Activated T-helper 17 cell treated with anti-CD3 and anti-CD28 coated beads, Interleukin-2, amount 50 U/mL, for 72 hours (primary cell): ENCODE measurements around the gene FOXRED2. TPM values are rescaled to one million over a fixed set of nuclear protein-coding genes. Genes with fewer than 3 reads are reported as not detected.
A peak's percentile ranks its signal among the peaks of the same experiment; 100 is the strongest.

Source experiments
- ATAC-seq: fragments of 150-1000 bp; cut with Tn5 transposase; replicated peaks from 2 replicates; pipeline ENCODE4 v1.10.0; 2021; ENCODE audit warnings: mild to moderate bottlenecking, moderate library complexity
- H3K27ac Mint-ChIP-seq: one replicate; pipeline ENCODE4 v1.8.0; 2022; ENCODE audit warnings: mixed read lengths
- H3K27me3 Mint-ChIP-seq: one replicate; pipeline ENCODE4 v1.8.0; 2022; ENCODE audit warnings: mixed read lengths
- H3K36me3 Mint-ChIP-seq: one replicate; pipeline ENCODE4 v1.8.0; 2022; ENCODE audit warnings: low read depth, mild to moderate bottlenecking, mixed read lengths
- H3K4me1 Mint-ChIP-seq: one replicate; pipeline ENCODE4 v1.8.0; 2022; ENCODE audit warnings: mixed read lengths
- H3K4me3 Mint-ChIP-seq: one replicate; pipeline ENCODE4 v1.8.0; 2022; ENCODE audit warnings: mild to moderate bottlenecking, mixed read lengths
- H3K9me3 Mint-ChIP-seq: one replicate; pipeline ENCODE4 v1.8.0; 2022; ENCODE audit warnings: mixed read lengths
- total RNA-seq, 2 donors: library from RNA; stranded (reverse); gene quantifications; one replicate each; pipeline ENCODE4 v1.2.3, GENCODE V29; 2022

The FOXRED2 gene
- total RNA-seq, 2 donors from 2014 or later, result 12.3 to 18.0 TPM

DNA sequence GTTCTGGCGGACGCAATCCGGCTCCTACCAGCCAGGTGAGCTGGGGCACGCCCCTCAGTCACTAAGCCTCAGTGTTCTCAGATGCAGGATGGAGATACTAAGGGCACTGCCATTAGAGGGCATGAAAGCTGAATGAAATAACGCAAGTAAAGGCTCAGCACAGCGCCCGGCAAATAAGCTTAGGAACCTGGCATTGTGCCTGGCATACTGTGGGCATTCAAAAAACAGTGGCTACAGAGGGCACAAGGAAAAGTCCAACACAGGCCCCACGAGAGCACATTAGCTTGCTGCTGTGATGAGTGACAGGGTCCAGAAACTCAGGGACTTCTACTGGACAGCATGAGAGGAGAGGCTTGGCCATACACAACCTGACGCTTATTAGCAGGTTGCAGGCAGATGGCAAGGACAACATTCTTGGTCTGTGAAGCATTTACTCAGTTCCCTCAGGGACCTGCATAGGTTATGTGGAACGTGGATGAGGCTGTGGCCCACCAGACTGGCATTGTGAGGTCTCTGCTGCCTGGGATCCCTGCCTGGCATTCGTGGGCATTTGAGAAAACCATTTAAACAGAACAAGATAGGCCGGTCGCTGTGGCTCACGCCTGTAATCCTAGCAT is 37.6 kb downstream of the FOXRED2 start:
- Mint-ChIP-seq H3K9me3 (no peaks in the 10 kb centered on the region), H3K27ac (no peak overlapping the region), H3K4me3 (no peak overlapping the region), H3K4me1 (peaks cover 4% of the 10 kb centered on the region), H3K27me3 (no peaks in the 10 kb centered on the region), H3K36me3 (peaks cover 50% of the 10 kb centered on the region)
- ATAC-seq, result no peak

DNA sequence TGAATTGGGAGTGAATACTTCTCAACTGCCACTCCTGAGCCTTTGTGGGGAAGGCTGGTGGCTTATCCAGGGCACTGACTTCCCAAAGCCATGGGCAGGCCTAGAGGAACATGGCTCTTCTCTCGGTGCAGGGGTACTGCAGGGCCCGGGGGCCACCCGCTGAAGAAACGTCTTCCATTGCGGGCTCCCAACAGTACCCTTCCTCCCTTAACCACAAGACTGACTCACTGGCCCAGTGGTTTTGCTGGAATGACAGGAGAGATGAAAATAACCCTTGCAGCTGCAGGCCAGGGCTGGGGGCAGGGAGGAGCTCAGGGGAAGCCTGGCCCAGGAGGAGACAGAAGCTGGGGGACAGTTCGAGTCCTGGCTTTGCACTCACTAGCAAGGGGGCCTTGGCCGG is 38.9 kb downstream of the FOXRED2 start:
- H3K27me3 Mint-ChIP-seq, result no peaks in the 10 kb centered on the region
- H3K4me1 Mint-ChIP-seq, result peaks cover 4% of the 10 kb centered on the region
- H3K4me3 Mint-ChIP-seq, result peak overlapping the region; percentile 21
- H3K36me3 Mint-ChIP-seq, result peaks cover 42% of the 10 kb centered on the region
- ATAC-seq, result peak; percentile 57
- H3K27ac Mint-ChIP-seq, result peak overlapping the region; percentile 86
- no peaks in the 10 kb centered on the region for H3K9me3 Mint-ChIP-seq

DNA sequence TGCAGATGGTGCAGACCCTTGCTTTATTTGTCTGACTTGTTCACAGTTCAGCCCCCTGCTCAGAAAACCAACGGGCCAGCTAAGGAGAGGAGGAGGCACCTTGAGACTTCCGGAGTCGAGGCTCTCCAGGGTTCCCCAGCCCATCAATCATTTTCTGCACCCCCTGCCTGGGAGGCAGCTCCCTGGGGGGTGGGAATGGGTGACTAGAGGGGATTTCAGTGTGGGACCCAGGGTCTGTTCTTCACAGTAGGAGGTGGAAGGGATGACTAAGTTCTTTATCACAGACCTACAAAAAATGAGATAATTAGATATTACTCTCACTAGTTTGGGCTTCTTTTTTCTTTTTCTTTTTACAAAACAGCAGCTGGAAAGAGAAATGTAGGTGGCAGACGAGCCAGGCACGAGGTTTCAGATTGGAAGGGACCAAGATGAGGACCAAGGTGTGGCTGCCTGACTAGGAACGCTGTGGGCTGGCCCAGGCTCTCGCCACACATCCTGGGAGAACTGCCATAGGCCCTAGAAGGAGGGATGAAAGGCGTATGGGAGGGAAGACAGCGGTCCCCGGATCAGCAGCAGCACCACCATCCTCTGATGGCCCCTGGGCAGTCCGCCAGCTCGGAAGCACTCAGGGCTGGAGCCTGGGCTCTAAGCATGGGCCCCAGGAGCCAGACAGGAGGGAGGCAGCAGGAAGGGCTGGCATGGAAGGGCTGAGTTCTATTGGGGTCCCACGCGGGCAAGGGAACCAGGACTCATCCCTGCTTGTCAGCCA is 39.6 kb downstream of the FOXRED2 start:
- no peak for ATAC-seq
- H3K36me3 Mint-ChIP-seq, result peaks cover 34% of the 10 kb centered on the region

DNA sequence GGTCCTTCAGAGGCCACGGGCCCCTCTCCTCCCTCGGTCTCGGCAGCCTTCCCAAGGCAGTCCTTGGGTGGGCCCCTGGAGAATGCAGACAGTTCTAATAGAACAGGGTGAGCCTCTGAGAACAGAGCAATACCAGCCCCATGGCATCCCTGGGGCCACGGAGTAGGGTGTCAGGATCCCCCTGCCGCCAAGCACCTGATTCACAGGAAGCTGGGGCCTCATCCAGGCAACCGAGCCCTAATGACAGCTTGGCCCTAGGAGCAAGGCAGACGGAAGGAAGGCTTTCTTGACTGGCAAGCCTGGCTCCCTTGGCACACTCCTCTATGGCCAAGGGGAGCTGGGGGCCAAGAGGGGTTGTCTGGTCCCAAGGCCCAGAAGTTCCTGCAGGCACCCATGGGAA is 40.6 kb downstream of the FOXRED2 start:
- peaks cover 25% of the 10 kb centered on the region for H3K36me3 Mint-ChIP-seq
- no peaks in the 10 kb centered on the region for H3K27me3 Mint-ChIP-seq
- ATAC-seq, result no peak
- H3K4me3 Mint-ChIP-seq, result no peak overlapping the region
- no peaks in the 10 kb centered on the region for H3K9me3 Mint-ChIP-seq
- H3K4me1 Mint-ChIP-seq, result peaks cover 4% of the 10 kb centered on the region
- peak overlapping the region; percentile 50 for H3K27ac Mint-ChIP-seq

More for the DNA sequence above, 39.6 kb downstream of the FOXRED2 start:
- no peaks in the 10 kb centered on the region for H3K9me3 Mint-ChIP-seq
- no peak overlapping the region for H3K4me3 Mint-ChIP-seq
- H3K27ac Mint-ChIP-seq, result peak overlapping the region; percentile 50
- peaks cover 4% of the 10 kb centered on the region for H3K4me1 Mint-ChIP-seq
- no peaks in the 10 kb centered on the region for H3K27me3 Mint-ChIP-seq

DNA sequence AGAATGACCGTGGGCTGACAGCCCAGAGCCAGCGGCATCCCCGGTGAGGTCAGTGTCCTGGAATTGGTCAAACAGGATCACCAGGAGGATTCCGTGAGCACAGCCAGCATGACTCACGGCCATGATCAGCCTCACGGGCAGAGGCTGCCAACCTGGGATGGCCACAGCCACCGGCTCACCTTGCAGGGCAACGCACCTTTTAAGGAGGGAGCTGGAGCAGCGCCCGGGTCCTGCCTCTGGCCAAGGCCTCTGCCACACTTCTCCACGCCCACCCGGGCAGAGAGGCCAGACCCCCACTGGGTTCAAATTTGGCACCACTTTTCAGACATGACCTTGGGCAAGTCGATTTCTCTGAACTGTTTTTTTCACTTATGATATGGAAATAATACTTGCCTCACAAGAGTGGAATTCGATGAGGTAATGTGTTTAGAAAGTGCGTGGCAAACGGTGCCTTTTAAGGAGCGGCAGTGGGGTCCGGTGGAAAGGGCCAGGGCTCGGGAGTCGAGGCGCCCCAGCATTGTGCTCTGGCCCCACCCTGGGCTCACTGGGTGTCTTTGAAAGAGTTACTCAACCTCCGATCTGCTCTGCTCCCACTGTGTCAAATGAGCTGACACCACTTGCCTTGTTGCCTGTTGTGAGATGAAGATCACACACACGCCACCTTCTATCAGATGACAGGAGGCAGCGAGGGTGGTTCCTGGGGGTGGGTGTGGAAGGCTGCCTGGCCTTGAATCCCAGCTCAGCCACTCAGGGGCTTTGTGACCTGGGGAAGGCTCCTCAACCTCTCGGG is 41.4 kb downstream of the FOXRED2 start:
- H3K27me3 Mint-ChIP-seq, result no peaks in the 10 kb centered on the region
- peaks cover 4% of the 10 kb centered on the region for H3K4me1 Mint-ChIP-seq
- no peak overlapping the region for H3K4me3 Mint-ChIP-seq
- ATAC-seq, result no peak
- H3K27ac Mint-ChIP-seq, result peak overlapping the region; percentile 17
- no peaks in the 10 kb centered on the region for H3K9me3 Mint-ChIP-seq
- H3K36me3 Mint-ChIP-seq, result peaks cover 23% of the 10 kb centered on the region

DNA sequence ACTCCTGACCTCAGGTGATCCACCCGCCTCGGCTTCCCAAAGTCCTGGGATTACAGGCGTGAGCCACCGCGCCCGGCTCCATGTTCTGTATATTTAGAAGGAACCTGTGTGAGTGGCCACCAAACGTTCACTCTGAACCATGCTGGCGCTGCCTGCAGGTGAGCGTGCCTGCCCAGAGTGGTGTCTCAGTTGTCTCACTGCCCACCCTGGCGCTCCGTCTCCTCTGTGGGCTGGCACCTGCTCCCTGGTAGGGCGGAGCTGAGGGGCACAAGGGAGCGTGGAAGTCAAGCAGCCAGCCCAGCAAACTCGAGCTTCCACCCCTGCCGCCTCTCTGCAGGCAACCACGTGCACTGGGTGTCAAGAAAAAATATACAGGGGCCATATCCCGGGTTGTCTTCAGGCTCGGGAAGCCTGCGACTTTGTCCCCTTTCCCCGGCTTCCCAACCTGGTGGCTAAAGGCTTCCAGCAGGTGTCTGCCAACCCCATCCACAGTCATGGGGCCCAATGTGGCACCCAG is 42.1 kb downstream of the FOXRED2 start:
- no peak for ATAC-seq
- Mint-ChIP-seq H3K4me3 (no peak overlapping the region), H3K9me3 (no peaks in the 10 kb centered on the region), H3K27ac (no peak overlapping the region), H3K27me3 (no peaks in the 10 kb centered on the region), H3K36me3 (peaks cover 17% of the 10 kb centered on the region), H3K4me1 (peaks cover 4% of the 10 kb centered on the region)

- peaks cover 17% of the 10 kb centered on the region for H3K36me3 Mint-ChIP-seq
- no peak overlapping the region for H3K27ac Mint-ChIP-seq
- no peak overlapping the region for H3K4me3 Mint-ChIP-seq
- no peaks in the 10 kb centered on the region for H3K27me3 Mint-ChIP-seq
- H3K9me3 Mint-ChIP-seq, result no peaks in the 10 kb centered on the region
- ATAC-seq, result no peak
- H3K4me1 Mint-ChIP-seq, result peaks cover 4% of the 10 kb centered on the region
Observed at GRCh38 chr22:36463783-36464184, 43.1 kb downstream of the FOXRED2 start.

DNA sequence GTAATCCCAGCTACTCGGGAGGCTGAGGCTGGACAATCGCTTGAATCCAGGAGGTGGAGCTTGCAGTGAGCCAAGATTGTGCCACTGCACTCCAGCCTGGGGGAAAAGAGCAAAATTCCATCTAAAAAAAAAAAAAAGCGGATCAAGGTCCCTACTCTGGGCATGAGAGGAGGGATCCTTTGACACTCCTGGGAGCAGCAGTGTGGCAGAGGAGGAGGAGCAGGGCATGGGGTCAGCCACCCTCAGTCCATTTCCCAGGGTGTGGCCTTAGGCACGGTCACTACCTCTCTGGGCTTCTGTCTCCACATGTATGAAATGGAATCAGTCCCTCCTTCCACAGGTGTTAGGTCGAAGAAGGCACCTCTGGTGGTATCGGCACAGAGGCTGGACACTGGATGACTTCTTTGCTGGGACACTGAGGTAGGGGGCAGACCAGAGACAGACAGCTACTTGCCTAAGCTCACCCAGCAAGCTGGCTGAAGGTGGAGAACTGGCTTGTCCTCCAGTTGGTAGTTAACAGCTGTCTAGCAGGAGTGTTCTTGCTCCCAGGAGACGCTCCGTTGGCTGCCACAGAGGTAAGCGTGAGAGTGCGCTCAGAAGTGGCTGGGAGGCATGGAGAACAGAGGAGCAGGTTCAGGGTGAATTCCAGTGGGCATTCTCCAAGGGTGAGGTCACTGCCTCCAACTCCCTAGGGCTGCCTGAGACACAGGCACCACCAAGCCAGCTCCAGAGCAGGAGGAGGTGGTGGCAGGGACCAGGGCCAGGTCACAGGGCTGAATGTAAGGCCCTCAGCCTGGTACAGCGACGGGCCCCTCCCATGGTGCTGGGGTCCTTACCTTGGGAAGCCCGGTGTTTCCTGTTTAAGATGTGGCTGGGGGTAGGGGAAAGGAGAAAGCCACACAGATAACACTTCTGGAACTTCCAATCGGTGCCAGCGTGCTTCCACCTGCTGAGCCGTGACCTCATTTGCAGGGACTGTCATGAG is 44.9 kb downstream of the FOXRED2 start:
- peak overlapping the region; percentile 41 for H3K27ac Mint-ChIP-seq
- no peak for ATAC-seq
- H3K27me3 Mint-ChIP-seq, result no peaks in the 10 kb centered on the region
- H3K4me3 Mint-ChIP-seq, result no peak overlapping the region
- no peaks in the 10 kb centered on the region for H3K9me3 Mint-ChIP-seq
- H3K36me3 Mint-ChIP-seq, result peaks cover 8% of the 10 kb centered on the region
- no peaks in the 10 kb centered on the region for H3K4me1 Mint-ChIP-seq

DNA sequence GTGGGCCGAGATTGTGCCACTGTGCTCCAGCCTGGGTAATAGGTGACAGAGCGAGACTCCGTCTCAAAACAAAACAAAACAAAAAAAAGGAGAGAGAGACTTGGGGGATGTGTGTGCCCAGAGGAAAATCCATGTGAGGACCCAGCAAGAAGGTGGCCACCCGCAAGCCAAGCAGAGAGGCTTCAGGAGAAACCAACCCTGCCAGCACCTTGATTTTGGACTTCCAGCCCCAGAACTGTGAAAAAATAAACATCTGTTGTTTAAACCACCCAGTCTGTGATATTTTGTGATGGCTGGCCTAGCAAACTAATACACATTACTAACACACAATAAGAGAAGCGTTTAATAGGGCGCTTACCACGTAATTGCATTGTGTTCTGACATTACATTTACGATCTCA is 46.6 kb downstream of the FOXRED2 start:
- Mint-ChIP-seq H3K36me3 (no peaks in the 10 kb centered on the region), H3K27me3 (no peaks in the 10 kb centered on the region), H3K27ac (no peak overlapping the region), H3K4me3 (no peak overlapping the region), H3K9me3 (no peaks in the 10 kb centered on the region), H3K4me1 (no peaks in the 10 kb centered on the region)
- ATAC-seq, result no peak

GRCh38 chr22:36457688-36458450 is 49.0 kb downstream of the FOXRED2 start:
- Mint-ChIP-seq H3K4me1 (no peaks in the 10 kb centered on the region), H3K27ac (no peak overlapping the region), H3K27me3 (no peaks in the 10 kb centered on the region), H3K9me3 (no peaks in the 10 kb centered on the region), H3K36me3 (no peaks in the 10 kb centered on the region), H3K4me3 (no peak overlapping the region)
- ATAC-seq, result no peak

GRCh38 chr22:36456464-36456845 is 50.4 kb downstream of the FOXRED2 start:
- no peaks in the 10 kb centered on the region for H3K36me3 Mint-ChIP-seq
- H3K4me3 Mint-ChIP-seq, result peak overlapping the region; percentile 77
- ATAC-seq, result no peak
- no peaks in the 10 kb centered on the region for H3K9me3 Mint-ChIP-seq
- no peak overlapping the region for H3K27ac Mint-ChIP-seq
- H3K4me1 Mint-ChIP-seq, result peaks cover 10% of the 10 kb centered on the region
- no peaks in the 10 kb centered on the region for H3K27me3 Mint-ChIP-seq

- Mint-ChIP-seq H3K4me3 (peak overlapping the region; percentile 77), H3K9me3 (no peaks in the 10 kb centered on the region), H3K27ac (no peak overlapping the region), H3K27me3 (no peaks in the 10 kb centered on the region), H3K36me3 (no peaks in the 10 kb centered on the region), H3K4me1 (peaks cover 10% of the 10 kb centered on the region)
- no peak for ATAC-seq
Observed at GRCh38 chr22:36455571-36456463, 51.0 kb downstream of the FOXRED2 start.
